ENCODE results near the gene BANP.
"Not testable (repeated sequence)": the region's sequence is repeated elsewhere in the genome, so short reads cannot be mapped to it uniquely, and the experiment has no call there.

The BANP gene

DNA sequence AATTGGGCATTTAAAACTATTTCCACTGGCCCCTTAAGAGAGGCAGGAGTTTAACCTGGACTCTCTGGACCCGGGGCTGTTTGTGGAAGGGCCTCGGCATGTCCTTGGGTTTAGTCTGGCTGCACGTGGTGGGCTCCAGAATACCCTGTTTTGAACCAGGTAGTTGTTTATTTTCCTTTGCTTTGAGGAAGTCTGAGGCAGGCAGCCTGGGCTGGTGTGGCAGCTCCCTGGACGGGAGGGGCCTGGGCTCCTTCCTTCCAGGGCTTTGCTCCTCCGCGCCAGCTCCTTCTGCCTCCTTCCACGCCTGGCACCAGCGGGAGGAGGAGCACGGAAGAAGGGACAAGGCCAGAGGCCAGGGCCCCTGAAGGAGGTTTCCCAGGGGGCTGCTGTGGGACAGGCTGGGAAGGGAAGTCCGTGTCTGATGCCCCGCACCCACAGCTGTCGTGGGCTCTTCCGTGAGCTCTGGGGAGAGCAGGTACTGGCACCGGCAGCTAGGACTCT is 15.5 kb downstream of the BANP start:
- no peak for DNase-seq

DNA sequence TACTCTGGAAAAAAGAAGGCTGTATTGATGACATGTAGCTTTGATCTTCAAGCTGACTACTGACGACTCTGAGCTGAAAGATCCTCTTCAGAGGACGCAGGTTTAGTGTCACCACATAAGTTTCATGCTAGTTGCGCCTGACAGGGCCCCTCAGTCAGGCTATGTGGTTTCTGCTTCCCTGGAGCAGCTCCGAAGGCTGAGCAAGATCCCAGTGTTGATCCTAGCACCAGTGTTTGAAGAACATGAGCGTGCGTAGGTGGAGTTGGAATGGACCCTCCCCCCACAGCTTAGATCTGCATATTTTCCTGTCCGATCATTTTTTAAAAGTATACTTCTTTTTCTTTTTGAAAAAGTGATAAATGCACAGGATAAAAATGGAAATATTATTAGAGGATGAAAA is 17.3 kb downstream of the BANP start:
- no peak for DNase-seq

DNA sequence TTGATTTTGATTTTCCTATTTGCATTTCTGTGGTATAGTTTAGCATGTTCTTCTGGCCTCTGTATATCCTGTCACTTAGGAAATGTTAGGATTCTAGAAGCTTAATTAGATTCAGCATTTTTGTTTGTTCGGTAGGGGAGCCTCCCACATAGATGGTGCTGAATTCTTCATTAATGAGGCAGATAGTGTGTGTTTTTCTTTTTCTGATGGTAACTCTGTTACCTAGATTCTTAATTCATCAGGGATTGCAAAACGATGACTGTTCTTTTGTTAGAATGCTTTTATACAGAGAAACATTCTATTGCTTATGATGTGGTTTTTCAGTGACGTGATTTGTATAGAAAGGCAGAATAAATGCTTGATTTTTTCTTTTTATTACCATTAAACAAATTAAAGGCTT is 19.0 kb downstream of the BANP start:
- DNase-seq = no peak

DNA sequence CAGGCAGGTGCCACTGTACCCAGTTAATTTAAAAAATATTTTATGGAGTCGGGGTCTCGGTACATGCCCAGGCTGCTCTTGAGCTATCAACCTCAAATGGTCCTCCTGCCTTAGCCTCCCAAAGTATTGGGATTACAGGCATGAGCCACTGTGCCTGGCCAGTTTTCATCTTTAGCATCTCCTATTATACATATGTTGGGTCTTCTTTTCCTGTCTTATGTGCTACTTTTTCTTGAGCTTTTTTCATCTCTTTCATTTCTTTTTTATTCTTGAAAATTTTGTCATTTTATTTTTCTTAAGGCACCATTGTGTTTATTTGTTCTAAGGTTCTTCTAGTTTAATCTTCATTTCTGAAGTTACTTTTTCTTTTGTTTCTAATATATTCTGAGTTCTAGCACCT is 20.7 kb downstream of the BANP start:
- no peak for DNase-seq

DNA sequence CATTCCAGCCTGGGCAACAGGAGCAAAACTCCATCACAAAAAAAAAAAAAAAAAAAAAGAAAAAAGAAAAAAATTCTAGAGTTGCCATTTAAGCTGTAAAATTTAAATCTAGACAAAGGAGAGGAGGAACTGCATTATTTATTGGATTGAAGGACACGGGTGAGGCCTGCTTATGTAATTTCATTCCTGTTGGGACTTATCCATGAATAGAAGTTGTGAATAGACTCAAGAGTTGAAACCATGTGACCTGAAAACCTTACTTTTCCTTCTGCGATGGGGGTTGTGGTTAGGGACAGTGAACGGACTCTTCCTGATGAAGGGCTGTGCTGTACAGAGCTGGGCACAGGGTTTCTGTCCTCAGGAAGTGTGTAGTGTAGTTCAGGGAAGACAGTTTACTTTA is 22.5 kb downstream of the BANP start:
- DNase-seq = no peak

DNA sequence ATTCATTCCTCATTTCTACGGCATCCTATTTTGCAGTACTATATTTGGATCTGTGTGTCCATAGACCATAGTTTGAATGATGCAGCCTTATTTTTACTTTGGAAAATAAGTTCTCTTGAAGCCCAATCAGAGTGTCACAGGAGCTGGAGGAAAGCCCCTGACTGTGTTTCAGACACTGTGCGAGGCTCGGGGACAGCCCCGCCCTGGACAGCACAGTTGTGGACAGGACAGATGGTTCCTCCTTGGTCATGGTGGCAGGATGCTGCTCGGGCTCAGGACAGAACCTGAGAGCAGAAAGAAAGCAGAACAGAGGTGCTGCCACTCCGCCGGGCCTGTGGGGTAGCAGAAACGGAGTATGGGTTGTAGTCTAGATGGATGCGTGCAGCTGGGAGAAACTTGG is 22.9 kb downstream of the BANP start:
- DNase-seq = no peak

DNA sequence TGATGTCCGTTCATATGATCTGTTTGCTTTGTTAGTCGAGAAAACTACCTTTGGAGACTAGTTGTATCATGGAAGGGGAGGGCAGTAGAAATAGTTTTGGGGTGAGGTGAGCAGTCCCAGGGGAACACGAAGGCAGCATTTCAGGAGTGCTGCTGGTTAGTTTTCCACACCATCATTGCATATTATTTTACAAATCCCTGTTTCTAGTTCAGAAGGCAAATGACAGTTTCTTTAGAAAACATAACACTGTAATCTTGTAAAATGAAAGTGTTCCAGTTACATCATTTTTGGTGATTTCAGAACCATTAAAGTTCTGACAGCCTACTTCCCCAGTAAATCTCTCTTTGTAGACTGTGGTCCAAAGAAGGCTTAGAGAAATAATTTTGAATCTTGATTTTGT is 25.4 kb downstream of the BANP start:
- no peak for DNase-seq

DNA sequence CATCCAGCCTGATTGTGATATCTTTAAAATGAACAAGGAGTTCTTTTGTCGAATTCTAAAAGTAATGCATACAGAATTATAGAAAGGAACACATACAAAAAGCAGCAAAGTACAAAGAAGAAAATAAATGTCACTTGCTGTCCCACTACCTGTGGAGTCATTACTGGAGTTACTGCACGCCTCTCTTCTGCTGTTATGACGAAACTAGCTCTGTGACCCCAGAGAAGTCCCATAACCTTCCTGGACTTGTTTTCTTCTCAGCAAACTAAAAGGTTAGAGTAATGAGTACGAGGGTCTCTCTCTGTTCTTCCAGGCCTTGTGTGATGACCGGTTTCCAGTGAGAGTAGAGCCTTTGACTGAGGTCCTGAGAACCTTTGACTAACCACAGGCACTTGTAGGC is 26.9 kb downstream of the BANP start:
- DNase-seq = no peak

DNA sequence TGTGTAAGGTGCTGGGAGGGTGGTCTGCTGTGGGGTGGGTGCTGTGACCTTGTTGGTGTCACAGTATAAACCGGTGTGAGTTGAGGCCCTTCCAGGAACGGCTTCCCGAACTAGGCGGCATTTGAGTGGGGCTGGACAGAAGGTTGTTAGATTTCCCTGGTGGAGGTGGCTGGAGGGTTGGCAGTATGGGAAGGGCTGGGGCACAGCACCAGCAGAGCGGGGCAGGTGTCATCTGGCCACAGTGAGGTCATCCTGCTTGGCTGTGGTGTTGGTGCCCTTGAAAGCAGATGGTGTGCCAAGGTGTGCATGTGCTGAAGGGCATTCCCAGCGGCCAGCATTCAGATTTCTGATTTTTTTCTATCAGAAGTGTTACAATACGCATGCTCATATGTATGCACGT is 28.1 kb downstream of the BANP start:
- no peak for DNase-seq

DNA sequence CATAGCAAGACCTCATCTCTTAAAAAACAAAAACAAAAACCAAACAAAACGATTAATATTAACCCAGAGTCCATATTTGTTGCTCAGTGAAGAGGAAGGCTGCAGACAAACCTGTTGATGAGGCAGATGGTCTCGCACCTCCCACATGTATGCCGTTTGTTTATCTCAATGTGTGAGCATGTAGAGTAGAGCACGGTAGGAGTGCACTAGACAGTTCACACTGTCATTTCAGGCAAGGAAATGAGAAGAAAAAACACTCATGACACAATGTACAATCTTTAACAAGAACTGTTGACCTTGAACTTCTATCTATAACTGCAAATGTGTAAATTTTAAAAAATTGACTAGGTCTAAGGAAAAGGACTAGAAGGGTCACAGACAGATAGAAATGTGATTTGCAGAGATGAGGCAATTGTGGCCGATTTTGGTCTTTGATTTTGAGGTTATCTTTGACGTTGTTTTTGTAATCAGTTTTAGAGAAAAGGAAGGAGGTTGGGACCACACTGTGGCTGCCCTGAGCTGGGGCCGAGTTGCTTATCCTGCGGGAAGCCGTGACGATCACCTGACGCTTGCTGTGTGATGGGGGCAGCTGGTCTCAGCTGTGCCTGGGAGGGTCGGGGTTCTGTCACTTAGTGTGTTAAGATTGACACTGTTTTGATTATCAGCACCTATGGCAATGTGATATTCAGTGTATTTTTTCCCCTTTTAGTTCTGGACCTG is 28.8 kb downstream of the BANP start:
- not testable (repeated sequence) for DNase-seq

DNA sequence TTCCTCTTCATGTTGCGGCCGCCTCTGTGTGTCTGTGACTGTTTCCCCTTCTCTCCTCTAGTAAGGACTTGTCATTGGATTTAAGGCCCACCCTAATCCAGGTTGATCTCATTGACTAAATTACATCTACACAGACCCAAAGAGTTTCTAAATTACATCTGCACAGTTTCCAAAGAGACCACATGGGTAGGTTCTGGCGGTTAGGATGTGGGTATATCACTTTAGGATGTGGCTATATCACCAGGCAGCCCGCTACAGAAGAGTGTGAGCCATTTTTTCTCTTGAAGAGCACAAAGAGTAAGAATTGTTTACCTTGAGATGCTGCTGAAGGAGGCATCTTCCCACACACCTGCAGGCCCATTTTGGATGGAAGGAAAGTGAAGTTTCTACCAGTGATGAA is 30.1 kb downstream of the BANP start:
- not testable (repeated sequence) for DNase-seq

DNA sequence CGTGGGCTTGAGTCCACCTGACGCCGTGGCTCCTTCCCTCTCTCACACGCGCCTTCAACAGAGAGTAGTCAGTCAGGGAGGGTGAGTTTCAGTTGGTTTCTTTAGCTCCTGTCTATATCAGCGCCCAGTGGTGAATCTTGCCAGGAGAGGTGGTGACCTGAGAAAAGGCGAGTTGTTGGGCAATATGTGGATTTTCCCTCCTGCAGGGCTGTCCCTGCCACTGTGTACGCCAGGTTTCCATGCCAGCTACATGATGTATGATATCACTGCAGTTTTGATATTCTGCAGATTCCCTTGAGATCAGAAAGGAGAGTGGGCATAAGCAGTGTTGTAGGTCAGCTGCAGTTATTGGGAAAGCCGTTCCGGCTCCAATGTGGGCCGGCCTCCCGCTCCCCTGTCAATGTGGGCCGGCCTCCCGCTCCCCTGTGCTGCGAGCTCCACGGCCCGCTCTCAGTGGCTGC is 31.4 kb downstream of the BANP start:
- no peak for DNase-seq

DNA sequence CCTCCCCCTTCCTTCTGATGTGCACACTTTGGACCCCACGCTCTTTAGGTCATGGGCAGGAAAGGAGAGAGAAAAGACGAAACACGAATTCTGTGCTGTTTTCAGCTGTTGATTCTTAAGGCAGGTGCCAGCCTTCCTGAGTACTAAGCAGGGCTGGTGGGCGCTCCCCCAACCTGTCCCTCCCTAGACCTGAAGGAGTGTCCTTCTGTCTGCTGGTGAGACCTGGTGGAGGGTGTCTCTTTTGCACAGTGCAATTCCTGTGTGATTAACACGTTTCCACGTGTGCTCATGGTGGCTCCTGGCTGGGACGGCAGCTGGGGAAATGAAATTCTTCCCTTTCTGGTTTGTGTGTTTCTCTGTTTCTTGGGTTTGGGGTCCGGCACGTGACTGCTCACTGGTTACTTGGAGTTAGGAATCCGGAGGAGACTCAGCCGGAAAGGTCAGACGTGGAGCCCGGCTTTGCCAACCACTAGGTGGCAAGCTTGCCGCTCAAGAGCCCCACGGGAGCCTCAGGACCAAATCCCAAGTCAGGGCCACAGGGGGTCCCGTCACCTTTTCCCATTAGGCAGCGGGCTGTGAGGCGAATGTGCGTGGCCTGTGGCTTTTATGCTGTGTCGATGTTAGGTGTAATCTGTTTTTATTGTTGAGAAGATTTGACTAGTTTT is 32.0 kb downstream of the BANP start:
- not testable (repeated sequence) for DNase-seq

DNA sequence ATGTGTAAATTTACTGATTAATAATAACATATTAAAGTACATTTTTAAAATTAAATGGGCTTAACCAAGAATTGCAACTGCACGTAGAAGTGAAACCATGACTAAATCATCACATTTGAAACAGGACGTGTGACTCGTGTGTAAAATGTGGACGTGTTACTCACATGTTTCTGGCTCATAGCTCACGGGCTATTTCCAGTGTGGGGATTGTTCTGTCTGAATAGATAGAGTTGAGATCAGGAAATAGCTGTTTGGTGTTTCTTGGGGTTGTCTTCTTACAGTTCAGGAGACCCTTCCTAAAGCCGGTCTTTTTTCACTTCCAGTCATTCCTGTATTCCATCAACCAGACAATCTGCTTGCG is 32.5 kb downstream of the BANP start:
- not testable (repeated sequence) for DNase-seq

DNA sequence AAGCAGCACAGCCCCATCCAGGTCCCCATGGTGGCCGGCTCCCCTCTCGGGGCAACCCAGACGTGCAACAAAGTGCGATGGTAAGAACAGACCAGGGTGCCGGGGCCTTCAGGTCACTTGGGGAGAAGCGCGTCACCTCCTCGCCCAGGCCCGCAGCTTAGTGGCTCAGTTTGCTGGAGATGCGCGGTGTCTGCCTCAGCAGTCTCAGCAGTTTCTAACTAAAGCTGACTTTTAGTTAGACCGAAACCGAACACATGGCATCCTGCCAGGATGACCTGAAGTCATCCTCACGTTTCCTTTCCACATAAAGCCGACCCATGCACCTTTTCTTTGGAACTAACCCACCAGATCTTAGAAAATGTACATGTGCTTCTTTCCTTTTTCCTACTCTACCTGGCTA is 32.9 kb downstream of the BANP start:
- DNase-seq = not testable (repeated sequence)

DNA sequence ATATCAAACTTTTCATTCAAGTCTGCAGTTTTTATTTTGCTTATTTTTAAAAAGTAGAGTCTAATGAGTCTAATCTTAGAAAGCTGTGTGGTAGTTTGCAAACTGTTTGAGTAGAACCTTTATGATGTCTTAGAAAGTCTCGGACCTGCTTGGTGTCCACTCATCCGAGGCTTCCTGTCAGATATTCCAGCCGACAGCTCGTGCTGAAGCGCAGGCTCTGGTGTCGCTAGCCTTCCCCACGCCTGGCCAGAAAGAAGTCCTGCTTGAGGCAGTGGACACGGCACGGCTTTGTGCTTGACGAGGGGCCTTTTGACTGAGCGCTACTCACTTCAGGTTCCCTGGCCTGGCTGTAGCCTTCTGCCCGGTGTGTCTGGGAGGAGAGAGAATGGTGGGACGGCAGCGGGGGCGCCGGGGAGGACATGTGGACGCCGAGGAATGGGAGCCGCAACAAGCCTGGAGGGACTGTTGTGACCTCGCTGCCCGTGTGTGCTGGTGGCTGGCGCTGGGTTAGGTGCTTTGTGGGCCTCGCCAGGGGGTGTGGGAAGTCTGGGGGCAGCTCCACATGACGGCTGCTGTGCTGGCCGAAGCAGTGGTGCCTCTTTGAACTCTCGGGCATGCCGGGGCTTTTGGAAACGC is 33.5 kb downstream of the BANP start:
- no peak for DNase-seq

DNA sequence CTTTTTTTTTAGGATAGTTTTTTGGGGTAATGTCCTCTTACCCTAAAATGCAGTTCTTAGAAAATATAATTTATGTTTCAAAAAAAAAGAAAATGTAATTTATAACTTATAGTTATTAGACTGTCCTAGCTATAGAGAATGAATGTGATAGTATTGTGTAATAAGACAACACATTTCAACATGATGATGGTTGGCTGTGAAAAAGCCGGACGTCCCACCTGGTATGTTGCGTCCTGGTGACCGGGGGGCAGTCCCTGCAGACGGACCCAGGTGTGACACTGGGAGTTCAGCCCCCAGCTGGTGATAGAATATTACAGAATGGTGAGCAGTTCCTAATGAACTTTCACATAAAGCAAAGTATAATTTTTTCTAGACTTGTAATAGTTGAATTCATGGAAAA is 34.3 kb downstream of the BANP start:
- not testable (repeated sequence) for DNase-seq

DNA sequence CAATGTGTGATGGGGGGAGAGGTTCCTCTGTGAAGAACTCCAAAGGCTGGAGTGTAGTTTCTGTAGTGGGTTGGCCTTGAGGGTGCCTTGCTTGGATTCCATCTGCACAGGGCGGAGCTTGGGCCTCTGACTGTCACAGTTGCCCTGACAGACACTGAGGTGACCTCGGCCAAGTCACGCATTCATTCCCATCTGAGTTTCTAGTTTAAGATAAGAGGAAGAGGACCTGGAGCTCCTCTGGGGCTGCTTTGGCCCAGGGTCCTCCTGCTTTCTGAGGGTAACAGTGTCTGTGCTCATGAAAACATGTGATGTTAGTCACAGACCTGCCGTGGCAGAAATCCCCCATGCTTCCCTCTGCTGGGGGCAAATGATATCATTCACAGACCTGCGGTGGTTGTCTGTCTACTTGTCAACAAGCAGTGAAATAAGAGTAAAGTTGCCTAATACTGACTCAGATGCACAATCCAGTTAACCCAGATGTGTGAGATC is 35.2 kb downstream of the BANP start:
- DNase-seq = not testable (repeated sequence)

DNA sequence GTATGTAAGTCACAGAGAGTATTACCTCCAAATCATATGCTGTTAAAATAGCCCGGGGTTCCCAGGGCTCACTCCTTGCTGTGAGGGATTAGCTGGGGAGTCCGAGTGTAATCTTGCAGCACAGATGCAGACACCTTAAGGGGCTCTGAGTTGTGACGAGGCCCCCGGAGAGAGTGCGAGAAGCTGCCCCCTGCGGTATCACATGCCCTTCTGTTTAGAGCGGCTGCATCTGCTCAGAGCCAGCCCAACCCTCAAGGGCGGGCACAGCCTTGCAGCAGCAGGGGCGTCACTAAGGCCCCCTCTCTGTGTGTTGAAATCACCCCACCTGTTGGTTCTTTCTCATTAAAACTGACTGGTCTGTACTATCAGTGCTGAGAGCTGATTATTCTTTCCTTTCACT is 37.4 kb downstream of the BANP start:
- DNase-seq = not testable (repeated sequence)

DNA sequence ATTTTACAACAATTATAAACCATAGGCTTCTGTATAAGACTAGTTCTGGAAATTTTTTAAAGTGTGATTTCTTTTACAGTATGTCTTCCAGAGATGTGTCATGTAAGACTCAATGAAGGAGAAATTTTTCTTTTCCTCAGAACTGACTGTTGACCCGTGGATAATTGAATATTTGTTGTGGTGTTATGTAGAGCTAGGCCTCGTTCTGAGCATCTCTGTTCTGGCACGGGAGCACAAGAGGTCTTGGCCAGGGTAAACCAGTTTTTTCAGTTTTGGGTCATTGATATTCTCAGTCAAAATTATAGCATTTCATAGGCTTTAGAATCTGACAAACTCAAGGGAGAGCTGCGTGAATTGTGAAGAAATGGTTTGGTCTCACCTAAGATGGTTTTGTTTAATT is 39.0 kb downstream of the BANP start:
- not testable (repeated sequence) for DNase-seq

DNA sequence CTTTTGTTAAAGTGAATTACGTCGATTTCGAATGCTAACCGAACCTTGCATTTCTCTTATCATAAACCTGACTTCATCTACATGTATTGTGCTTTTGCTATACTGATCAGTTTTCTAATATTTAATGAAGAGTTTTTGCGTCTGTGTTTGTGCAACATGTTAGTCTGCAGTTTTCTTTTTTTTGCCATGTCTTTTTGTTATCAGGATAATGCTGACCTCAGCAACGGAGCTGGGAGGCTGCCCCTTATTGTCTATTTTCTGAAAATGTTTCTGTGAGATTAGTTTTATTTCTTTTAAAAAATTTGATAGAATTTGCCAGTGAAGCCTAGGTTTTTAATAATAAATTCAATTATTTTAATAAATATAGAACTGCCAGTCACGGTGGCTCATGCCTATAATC is 40.9 kb downstream of the BANP start:
- DNase-seq = not testable (repeated sequence)

DNA sequence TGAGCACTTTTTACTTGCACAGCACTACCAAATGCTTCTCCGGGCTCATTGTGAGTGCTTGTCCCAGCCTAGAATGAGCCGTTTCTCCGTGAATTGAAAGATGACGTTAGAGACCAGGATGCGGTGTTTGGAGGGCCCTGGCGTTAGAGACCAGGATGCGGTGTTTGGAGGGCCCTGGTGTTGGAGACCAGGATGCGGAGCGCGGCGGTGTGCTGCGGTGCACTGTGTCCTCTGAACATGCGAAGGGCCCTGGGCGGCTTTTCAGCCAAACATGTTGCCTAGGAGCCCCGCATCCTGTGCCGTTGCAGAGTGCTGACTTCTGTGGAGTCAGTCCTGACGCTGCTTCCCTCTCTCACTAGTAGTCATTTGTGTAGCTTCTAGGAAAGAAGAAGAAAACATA is 42.7 kb downstream of the BANP start:
- no peak for DNase-seq

DNA sequence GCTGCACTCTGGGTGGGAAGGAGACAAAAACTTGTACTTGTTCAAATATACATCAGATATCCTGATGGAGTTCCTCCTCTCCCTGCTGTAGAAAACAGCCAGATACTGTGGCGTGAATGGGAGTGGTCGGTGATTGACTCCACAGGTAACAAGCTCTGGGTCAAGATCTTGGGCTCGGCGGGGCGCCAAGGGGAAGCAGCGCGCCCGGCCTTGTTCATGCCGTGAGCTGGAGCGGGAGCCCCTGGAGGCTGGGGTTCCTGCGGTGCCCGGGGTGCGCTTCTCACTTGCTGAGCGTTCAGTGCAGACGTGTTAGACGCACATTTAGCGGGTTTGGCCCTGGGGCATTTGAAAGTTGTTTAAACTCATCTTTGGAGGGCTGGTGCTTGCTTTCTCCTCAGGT is 44.4 kb downstream of the BANP start:
- no peak for DNase-seq

Measured in NCI-H1105 treated with DMSO at 0.1 percent for 48 hours (cell line).